Measurements from ENCODE around the gene EIF3L. TPM values are rescaled to one million over a fixed set of nuclear protein-coding genes. Genes with fewer than 3 reads are reported as not detected.

Gene EIF3L
- total RNA-seq, 1 experiment from 2014 or later = 218 TPM

- H3K4me3 ChIP-seq (ENCODE audit: low read length) = no peak overlapping the region
- DNase-seq (peak; percentile 33), ATAC-seq (peak; percentile 76)
- no peak overlapping the region for H2AFZ ChIP-seq (ENCODE audit: low read length)
- no peaks in the 10 kb centered on the region for H3K4me1 ChIP-seq (ENCODE audit: insufficient read depth, low read length)
- TF ChIP-seq, protein P1, sequence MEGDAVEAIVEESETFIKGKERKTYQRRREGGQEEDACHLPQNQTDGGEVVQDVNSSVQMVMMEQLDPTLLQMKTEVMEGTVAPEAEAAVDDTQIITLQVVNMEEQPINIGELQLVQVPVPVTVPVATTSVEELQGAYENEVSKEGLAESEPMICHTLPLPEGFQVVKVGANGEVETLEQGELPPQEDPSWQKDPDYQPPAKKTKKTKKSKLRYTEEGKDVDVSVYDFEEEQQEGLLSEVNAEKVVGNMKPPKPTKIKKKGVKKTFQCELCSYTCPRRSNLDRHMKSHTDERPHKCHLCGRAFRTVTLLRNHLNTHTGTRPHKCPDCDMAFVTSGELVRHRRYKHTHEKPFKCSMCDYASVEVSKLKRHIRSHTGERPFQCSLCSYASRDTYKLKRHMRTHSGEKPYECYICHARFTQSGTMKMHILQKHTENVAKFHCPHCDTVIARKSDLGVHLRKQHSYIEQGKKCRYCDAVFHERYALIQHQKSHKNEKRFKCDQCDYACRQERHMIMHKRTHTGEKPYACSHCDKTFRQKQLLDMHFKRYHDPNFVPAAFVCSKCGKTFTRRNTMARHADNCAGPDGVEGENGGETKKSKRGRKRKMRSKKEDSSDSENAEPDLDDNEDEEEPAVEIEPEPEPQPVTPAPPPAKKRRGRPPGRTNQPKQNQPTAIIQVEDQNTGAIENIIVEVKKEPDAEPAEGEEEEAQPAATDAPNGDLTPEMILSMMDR (conservative IDR thresholded peaks at IDR 0.05; ENCODE audit: low read depth, low read length) = no peak
- TF ChIP-seq EZH2phosphoT487 (IDR thresholded peaks at IDR 0.05; ENCODE audit: borderline replicate concordance, low read length) (no peak), EZH2 (IDR thresholded peaks at IDR 0.05; ENCODE audit: low read length, unreplicated experiment) (no peak)
- no peaks in the 10 kb centered on the region for H4K20me1 ChIP-seq (ENCODE audit: low read length)
- H3K27ac ChIP-seq (ENCODE audit: low read length) = no peak overlapping the region
- ChIA-PET CTCF (no interaction called here), POLR2A (ENCODE audit: unreplicated experiment) (no interaction called here)
- peaks cover 33% of the 10 kb centered on the region for H3K79me2 ChIP-seq (ENCODE audit: low read length)
- no peak overlapping the region for H3K4me2 ChIP-seq (ENCODE audit: low read length)
- no peaks in the 10 kb centered on the region for H3K27me3 ChIP-seq (ENCODE audit: low read length)
- peaks cover 13% of the 10 kb centered on the region for H3K36me3 ChIP-seq (ENCODE audit: low read depth, low read length)
- no peak overlapping the region for H3K9ac ChIP-seq (ENCODE audit: low read length)
- BruUV-seq (replicated peaks) = no TSS peak
- no peaks in the 10 kb centered on the region for H3F3A ChIP-seq (ENCODE audit: low read length, unreplicated experiment)
- H3K9me3 ChIP-seq (ENCODE audit: low read length) = no peaks in the 10 kb centered on the region
- intact Hi-C loops (cut with micrococcal nuclease) = no loop called here
- H3K9me2 ChIP-seq (replicated peaks; ENCODE audit: low read length) = no peaks in the 10 kb centered on the region
Measured at GRCh38 chr22:37880668-37881440, 31.6 kb downstream of the EIF3L start.

DNA sequence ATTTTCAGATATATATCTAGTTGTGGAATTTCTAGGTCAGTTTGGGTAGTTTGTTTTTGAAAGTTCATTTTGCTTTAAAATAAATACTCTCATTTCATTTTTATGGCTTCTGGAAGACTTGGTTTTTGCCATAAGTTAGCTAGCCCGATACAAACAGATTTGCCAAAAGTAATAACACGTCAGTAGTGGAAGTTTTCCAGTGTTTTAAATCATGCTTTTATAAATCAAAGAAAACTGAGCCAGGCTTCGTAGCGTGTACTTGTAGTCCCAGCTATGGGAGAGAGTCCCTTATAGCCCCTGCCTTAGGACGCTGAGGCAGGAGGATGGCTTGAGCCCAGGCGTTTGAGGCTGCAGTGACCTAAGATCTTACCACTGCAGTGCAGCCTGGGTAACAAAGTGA, 35.2 kb downstream of the EIF3L start:
- Histone ChIP-seq H4K20me1 (ENCODE audit: low read length) (no peaks in the 10 kb centered on the region), H3K27ac (ENCODE audit: low read length) (no peak overlapping the region), H3K4me2 (ENCODE audit: low read length) (no peak overlapping the region), H3K4me3 (ENCODE audit: low read length) (no peak overlapping the region), H3K9me2 (replicated peaks; ENCODE audit: low read length) (no peaks in the 10 kb centered on the region), H3K9ac (ENCODE audit: low read length) (no peak overlapping the region), H3F3A (ENCODE audit: low read length, unreplicated experiment) (no peaks in the 10 kb centered on the region), H2AFZ (ENCODE audit: low read length) (no peak overlapping the region), H3K27me3 (ENCODE audit: low read length) (no peaks in the 10 kb centered on the region), H3K9me3 (ENCODE audit: low read length) (no peaks in the 10 kb centered on the region), H3K79me2 (ENCODE audit: low read length) (peaks cover 33% of the 10 kb centered on the region), H3K4me1 (ENCODE audit: insufficient read depth, low read length) (peaks cover 4% of the 10 kb centered on the region; the same call in 1 of the 2 replicates), H3K36me3 (ENCODE audit: low read depth, low read length) (peaks cover 14% of the 10 kb centered on the region)
- intact Hi-C loops (cut with micrococcal nuclease) = no loop called here
- TF ChIP-seq EZH2phosphoT487 (IDR thresholded peaks at IDR 0.05; ENCODE audit: borderline replicate concordance, low read length) (no peak), EZH2 (IDR thresholded peaks at IDR 0.05; ENCODE audit: low read length, unreplicated experiment) (no peak)
- TF ChIP-seq, protein P1 (conservative IDR thresholded peaks at IDR 0.05; ENCODE audit: low read depth, low read length) = no peak
- ChIA-PET POLR2A (ENCODE audit: unreplicated experiment) (no interaction called here), CTCF (no interaction called here)
- no TSS peak for BruUV-seq (replicated peaks)
- ATAC-seq (no peak), DNase-seq (no peak)

Data from PC-3 (cell line).